Lower leg skin (tissue), 3 donors: ENCODE data around the gene MCL1.

Experiments used
- POLR2A ChIP-seq, 2 donors: fragments of 450-650 bp; IDR thresholded peaks; one replicate each; pipeline ENCODE4 v1.6.1; 2016 to 2017; ENCODE audit warnings: antibody characterized with exemption in 2 of 2, mild to moderate bottlenecking in 1 of 2, moderate library complexity in 1 of 2
- TF ChIP-seq, protein P1 (sequence below), 3 donors: fragments of 450-650 bp; IDR thresholded peaks; one replicate each; pipeline ENCODE4 v1.5.1; 2016; ENCODE audit warnings: antibody characterized with exemption in 3 of 3, mild to moderate bottlenecking in 3 of 3, moderate library complexity in 2 of 3

DNA sequence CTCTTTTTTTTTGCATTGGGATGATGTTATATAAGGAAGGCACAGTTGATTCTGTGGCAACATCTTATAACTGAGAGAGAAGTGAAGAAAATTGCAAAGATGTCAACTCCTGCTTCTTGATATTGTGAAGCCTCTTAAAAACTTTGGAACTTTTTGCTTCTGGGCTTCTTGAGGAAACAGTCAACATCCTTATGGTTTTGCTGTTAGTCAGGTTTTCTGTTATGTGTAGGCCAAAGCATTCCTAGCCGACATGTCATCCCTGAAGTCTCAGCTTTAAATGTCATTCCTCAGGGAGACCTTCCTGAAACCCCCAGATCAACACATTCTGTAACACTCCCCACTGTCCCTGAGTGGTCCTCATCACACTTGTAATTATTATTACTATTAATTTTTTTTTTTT is 51.2 kb downstream of the MCL1 start:
- TF ChIP-seq POLR2A (IDR thresholded peaks at IDR 0.05) = no peak
- TF ChIP-seq, protein P1, sequence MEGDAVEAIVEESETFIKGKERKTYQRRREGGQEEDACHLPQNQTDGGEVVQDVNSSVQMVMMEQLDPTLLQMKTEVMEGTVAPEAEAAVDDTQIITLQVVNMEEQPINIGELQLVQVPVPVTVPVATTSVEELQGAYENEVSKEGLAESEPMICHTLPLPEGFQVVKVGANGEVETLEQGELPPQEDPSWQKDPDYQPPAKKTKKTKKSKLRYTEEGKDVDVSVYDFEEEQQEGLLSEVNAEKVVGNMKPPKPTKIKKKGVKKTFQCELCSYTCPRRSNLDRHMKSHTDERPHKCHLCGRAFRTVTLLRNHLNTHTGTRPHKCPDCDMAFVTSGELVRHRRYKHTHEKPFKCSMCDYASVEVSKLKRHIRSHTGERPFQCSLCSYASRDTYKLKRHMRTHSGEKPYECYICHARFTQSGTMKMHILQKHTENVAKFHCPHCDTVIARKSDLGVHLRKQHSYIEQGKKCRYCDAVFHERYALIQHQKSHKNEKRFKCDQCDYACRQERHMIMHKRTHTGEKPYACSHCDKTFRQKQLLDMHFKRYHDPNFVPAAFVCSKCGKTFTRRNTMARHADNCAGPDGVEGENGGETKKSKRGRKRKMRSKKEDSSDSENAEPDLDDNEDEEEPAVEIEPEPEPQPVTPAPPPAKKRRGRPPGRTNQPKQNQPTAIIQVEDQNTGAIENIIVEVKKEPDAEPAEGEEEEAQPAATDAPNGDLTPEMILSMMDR (IDR thresholded peaks at IDR 0.05) = no peak
